B cell (primary cell): ENCODE measurements around the gene COX7A1. TPM values are rescaled to one million over a fixed set of nuclear protein-coding genes. Genes with fewer than 3 reads are reported as not detected.

Source experiments
- ATAC-seq: fragments of 200-7000 bp; cut with Tn5 transposase; one replicate; pipeline ENCODE4 v1.10.0; 2021; ENCODE audit warnings: low read depth, mild to moderate bottlenecking, moderate number of reproducible peaks, moderate library complexity
- CTCF ChIA-PET: fragments of 350-600 bp; sonication (Branson Sonifier 250); formaldehyde crosslinking; loops from one replicate; lab custom pipeline; 2021; ENCODE audit warnings: antibody characterized with exemption, inconsistent platforms; lab: Charles Lee
- POLR2A ChIA-PET: fragments of 350-600 bp; sonication (Branson Sonifier 250); formaldehyde crosslinking; loops from one replicate; lab custom pipeline; 2021; ENCODE audit warnings: antibody characterized with exemption; lab: Charles Lee
- DNase-seq: peaks from one replicate; pipeline ENCODE4 v3.0.0; 2013
- H2AFZ ChIP-seq: 2 replicates; pipeline ENCODE4 v1.6.1; 2012; ENCODE audit warnings: mild to moderate bottlenecking, low read depth, low read length; ENCODE audit not compliant: insufficient read depth, poor library complexity, severe bottlenecking
- H3K27ac ChIP-seq, 2 donors: 1 replicate in 1 of 2; 2 replicates in 1 of 2; pipeline ENCODE4 v1.5.1; 2012 to 2013; ENCODE audit warnings: low read length in 2 of 2, mild to moderate bottlenecking in 2 of 2, moderate library complexity in 1 of 2
- H3K27me3 ChIP-seq, 4 experiments: fragments of 200-600 bp in 1 of 4; sonication (generic) in 1 of 4; replicated peaks in 1 of 4; 1 replicate in 2 of 4; 2 replicates in 2 of 4; pipeline versions ENCODE4 v1.6.1 to v1.7.0; 2013 to 2016; ENCODE audit warnings: low read length in 3 of 4, mild to moderate bottlenecking in 2 of 4, mixed read lengths in 1 of 4, moderate library complexity in 1 of 4; ENCODE audit not compliant: insufficient read depth in 4 of 4, control insufficient read depth in 3 of 4; ENCODE audit errors: control extremely low read depth in 1 of 4
- H3K36me3 ChIP-seq, 2 experiments: replicated peaks in 1 of 2; 1 replicate in 1 of 2; 2 replicates in 1 of 2; pipeline versions ENCODE4 v1.6.1 to v1.7.1; 2013; ENCODE audit warnings: low read length in 1 of 2; ENCODE audit not compliant: insufficient read depth in 2 of 2, control insufficient read depth in 1 of 2; ENCODE audit errors: control extremely low read depth in 1 of 2, extremely low read depth in 1 of 2
- H3K4me1 ChIP-seq, 2 donors: fragments of 200-600 bp in 1 of 2; sonication (generic) in 1 of 2; 1 replicate in 1 of 2; 2 replicates in 1 of 2; pipeline versions ENCODE4 v1.5.1 to v1.6.1; 2013 to 2017; ENCODE audit warnings: low read length in 2 of 2; ENCODE audit not compliant: control insufficient read depth in 2 of 2, insufficient read depth in 2 of 2
- H3K4me2 ChIP-seq: replicated peaks from 2 replicates; pipeline ENCODE3; 2012; ENCODE audit warnings: mild to moderate bottlenecking, low read depth, low read length; ENCODE audit not compliant: poor library complexity, severe bottlenecking
- H3K4me3 ChIP-seq, 5 experiments: fragments of 200-600 bp in 1 of 5; sonication (generic) in 1 of 5; 1 replicate in 3 of 5; 2 replicates in 2 of 5; pipeline versions ENCODE4 v1.5.1 to v1.7.0; 2011 to 2016; ENCODE audit warnings: low read length in 4 of 5, mild to moderate bottlenecking in 4 of 5, low read depth in 2 of 5, control low read depth in 1 of 5, moderate library complexity in 1 of 5; ENCODE audit not compliant: insufficient read depth in 1 of 5; ENCODE audit errors: control extremely low read depth in 1 of 5, extremely low read depth in 1 of 5
- H3K79me2 ChIP-seq: fragments of 200-600 bp; sonication (generic); one replicate; pipeline ENCODE4 v1.6.0; 2016; ENCODE audit warnings: low read length; ENCODE audit not compliant: control insufficient read depth, insufficient read depth
- H3K9ac ChIP-seq: fragments of 200-600 bp; sonication (generic); 2 replicates; pipeline ENCODE4 v1.6.1; 2017; ENCODE audit warnings: mild to moderate bottlenecking, low read length, moderate library complexity
- H3K9me3 ChIP-seq, 3 donors: one replicate each; pipeline versions ENCODE4 v1.6.1 to v1.7.1; 2013; ENCODE audit warnings: low read length in 2 of 3; ENCODE audit not compliant: control insufficient read depth in 2 of 3, insufficient read depth in 1 of 3; ENCODE audit errors: control extremely low read depth in 1 of 3
- H4K20me1 ChIP-seq: 2 replicates; pipeline ENCODE4 v1.6.0; 2012; ENCODE audit warnings: mild to moderate bottlenecking, low read length; ENCODE audit not compliant: insufficient read depth, control insufficient read depth, poor library complexity, severe bottlenecking
- H3K27ac Mint-ChIP-seq: one replicate; pipeline ENCODE4 v1.8.0; 2021; ENCODE audit warnings: mixed read lengths
- H3K27me3 Mint-ChIP-seq: one replicate; pipeline ENCODE4 v1.8.0; 2021; ENCODE audit warnings: mixed read lengths
- H3K4me1 Mint-ChIP-seq: one replicate; pipeline ENCODE4 v1.8.0; 2021; ENCODE audit warnings: mixed read lengths
- H3K4me3 Mint-ChIP-seq: one replicate; pipeline ENCODE4 v1.8.0; 2021; ENCODE audit warnings: mixed read lengths
- H3K9me3 Mint-ChIP-seq: one replicate; pipeline ENCODE4 v1.8.0; 2022; ENCODE audit warnings: mixed read lengths; ENCODE audit not compliant: insufficient read depth
- CTCF ChIP-seq: fragments of 200-600 bp; IDR thresholded peaks from one replicate; pipeline ENCODE4 v1.8.0; 2022; ENCODE audit warnings: antibody characterized with exemption, mild to moderate bottlenecking
- EZH2 ChIP-seq: IDR thresholded peaks from 2 replicates; pipeline ENCODE4 v1.6.1; 2012; ENCODE audit warnings: borderline replicate concordance, low read depth, mild to moderate bottlenecking, moderate library complexity, low read length; ENCODE audit not compliant: insufficient read depth, poor library complexity, severe bottlenecking
- WGBS: methylation state at CpG from one replicate; pipeline ENCODE4 v1.1.5; 2013; ENCODE audit warnings: missing lambda C conversion rate; ENCODE audit not compliant: insufficient coverage; 5-methylcytosine and 5-hydroxymethylcytosine counted together
- intact Hi-C: fragments of 100-400 bp; cut with micrococcal nuclease; formaldehyde crosslinking; loops from one replicate; pipeline ENCODE4 v1.10.0; 2022
- polyA plus RNA-seq: library from polyadenylated mRNA; depleted of rRNA; stranded (reverse); fragments of >200 nt; gene quantifications from 2 replicates; pipeline ENCODE4 v1.2.3, GENCODE V29; 2012
- total RNA-seq, 2 donors: library from RNA; stranded (reverse); fragments of 120-200 nt in 1 of 2; gene quantifications; 1 replicate in 1 of 2; 2 replicates in 1 of 2; pipeline versions ENCODE4 v1.2.3 to v1.2.4, GENCODE V29; 2013 to 2022

COX7A1 gene
- total and polyA plus RNA-seq, 2 donors (not counting 1 experiment from before 2014, with no cell fraction given): not detected

GRCh38 chr19:36110487-36111199, 41.6 kb downstream of the COX7A1 start, which contains the start of gene OVOL3:
TSS of gene OVOL3 (plus strand) at chr19:36111143. CDS start at chr19:36111203, 60 bp downstream.
- no peak within 1 kb of the TSS for H3K4me2 ChIP-seq
- TF ChIP-seq EZH2 (no peak), CTCF (no peak)
- peaks cover 25% of the 10 kb centered on the region for H3K4me1 Mint-ChIP-seq
- H3K27me3 ChIP-seq: no peaks in the 10 kb centered on the region
- H3K9ac ChIP-seq: no peak within 1 kb of the TSS
- no peak within 1 kb of the TSS for H3K27ac ChIP-seq
- H2AFZ ChIP-seq: no peak within 1 kb of the TSS
- intact Hi-C loops: loop anchor here (10.0 kb wide), 1 partner anchor 466 kb away; the partner anchor contains the start of genes COX6B1 and ETV2
- H3K4me1 ChIP-seq: peaks cover 9 to 12% of the 10 kb centered on the region in 2 donors
- no peak for ATAC-seq
- 60% methylated on average over 1 of the region's 1 CpG for WGBS
- peaks cover 0 to 12% (median 0%) of the 10 kb centered on the region in 3 donors for H3K9me3 ChIP-seq
- peaks cover 7% of the 10 kb centered on the region for H4K20me1 ChIP-seq
- CTCF ChIA-PET: no interaction called here
- H3K36me3 ChIP-seq: peaks cover 0 to 14% of the 10 kb centered on the region in 2 experiments
- no peak for DNase-seq
- POLR2A ChIA-PET: no interaction called here
- H3K4me3 ChIP-seq: no peak within 1 kb of the TSS
- H3K27ac Mint-ChIP-seq: no peak within 1 kb of the TSS
- H3K4me3 Mint-ChIP-seq: peak within 1 kb of the TSS; percentile 1
- H3K9me3 Mint-ChIP-seq: no peaks in the 10 kb centered on the region
- H3K27me3 Mint-ChIP-seq: no peaks in the 10 kb centered on the region
- peaks cover 13% of the 10 kb centered on the region for H3K79me2 ChIP-seq

GRCh38 chr19:36108684-36109083, 43.6 kb downstream of the COX7A1 start:
- 96% methylated on average over 2 of the region's 3 CpGs for WGBS
- H3K27ac ChIP-seq: no peak overlapping the region
- H3K4me3 Mint-ChIP-seq: no peak overlapping the region
- H3K9ac ChIP-seq: no peak overlapping the region
- no peak overlapping the region for H3K4me3 ChIP-seq
- H3K4me2 ChIP-seq: no peak overlapping the region
- peaks cover 0 to 6% (median 0%) of the 10 kb centered on the region in 3 donors for H3K9me3 ChIP-seq
- H3K9me3 Mint-ChIP-seq: no peaks in the 10 kb centered on the region
- peaks cover 0 to 12% of the 10 kb centered on the region in 2 experiments for H3K36me3 ChIP-seq
- ATAC-seq: no peak
- H2AFZ ChIP-seq: no peak overlapping the region
- peaks cover 5% of the 10 kb centered on the region for H3K79me2 ChIP-seq
- TF ChIP-seq CTCF (no peak), EZH2 (no peak)
- no peaks in the 10 kb centered on the region for H3K27me3 Mint-ChIP-seq
- CTCF ChIA-PET: no interaction called here
- peaks cover 10% of the 10 kb centered on the region for H3K4me1 Mint-ChIP-seq
- H4K20me1 ChIP-seq: peaks cover 3% of the 10 kb centered on the region
- no peak overlapping the region for H3K27ac Mint-ChIP-seq
- no peaks in the 10 kb centered on the region for H3K27me3 ChIP-seq
- intact Hi-C loops: no loop called here
- DNase-seq: no peak
- H3K4me1 ChIP-seq: peaks cover 3% of the 10 kb centered on the region in 2 donors
- POLR2A ChIA-PET: no interaction called here
